HG02642 (cell line): Measurements from ENCODE around the gene KRTAP5-7.
"Not testable (repeated sequence)": the region's sequence is repeated elsewhere in the genome, so short reads cannot be mapped to it uniquely, and the experiment has no call there.

Experiments
- ATAC-seq: cut with Tn5 transposase; IDR thresholded peaks from one replicate; pipeline ENCODE4 v1.9.1; 2021; ENCODE audit warnings: mild to moderate bottlenecking; ENCODE audit not compliant: unreplicated experiment, poor library complexity

KRTAP5-7 gene

GRCh38 chr11:71530602-71531001 lies 3.5 kb downstream of the KRTAP5-7 start:
- ATAC-seq = no peak

- ATAC-seq = no peak
Observed at GRCh38 chr11:71532036-71532610, 5.1 kb downstream of the KRTAP5-7 start.

GRCh38 chr11:71534711-71535608 lies 7.9 kb downstream of the KRTAP5-7 start:
- ATAC-seq = not testable (repeated sequence)

- no peak for ATAC-seq
Observed at GRCh38 chr11:71535825-71536224, 8.8 kb downstream of the KRTAP5-7 start.

- no peak for ATAC-seq
Observed at GRCh38 chr11:71537537-71537936, 10.5 kb downstream of the KRTAP5-7 start.

GRCh38 chr11:71537977-71538665 lies 11.1 kb downstream of the KRTAP5-7 start, which contains the start of gene KRTAP5-8:
Gene KRTAP5-8, plus strand, starts transcription at chr11:71538025. Its CDS starts 31 bp downstream, at chr11:71538056.
- not testable (repeated sequence) for ATAC-seq

GRCh38 chr11:71538666-71538990 lies 11.6 kb downstream of the KRTAP5-7 start:
- ATAC-seq = no peak

GRCh38 chr11:71539017-71539416 lies 11.9 kb downstream of the KRTAP5-7 start:
- no peak for ATAC-seq

- ATAC-seq = not testable (repeated sequence)
Observed at GRCh38 chr11:71539971-71540370, 12.9 kb downstream of the KRTAP5-7 start.

GRCh38 chr11:71540521-71541304 lies 13.6 kb downstream of the KRTAP5-7 start:
- peak; percentile 60 for ATAC-seq

GRCh38 chr11:71542382-71542781 lies 15.3 kb downstream of the KRTAP5-7 start:
- no peak for ATAC-seq

- ATAC-seq = no peak
Observed at GRCh38 chr11:71542879-71543777, 16.1 kb downstream of the KRTAP5-7 start.

- no peak for ATAC-seq
Observed at GRCh38 chr11:71543866-71544265, 16.8 kb downstream of the KRTAP5-7 start.

GRCh38 chr11:71544525-71545214 lies 17.6 kb downstream of the KRTAP5-7 start:
- ATAC-seq = no peak

- no peak for ATAC-seq
Observed at GRCh38 chr11:71545405-71545966, 18.4 kb downstream of the KRTAP5-7 start.

- ATAC-seq = no peak
Observed at GRCh38 chr11:71548120-71548519, 21.1 kb downstream of the KRTAP5-7 start, which contains the start of gene KRTAP5-9. Gene KRTAP5-9, plus strand, starts transcription at chr11:71548420. Its CDS starts 238 bp downstream, at chr11:71548658.

- ATAC-seq = no peak
Observed at GRCh38 chr11:71548716-71549151, 21.7 kb downstream of the KRTAP5-7 start.

GRCh38 chr11:71551711-71552110 lies 24.6 kb downstream of the KRTAP5-7 start:
- ATAC-seq = no peak
